DND-41 (cell line): ENCODE data around the gene CREB3L1.
A peak's percentile ranks its signal among the peaks of the same experiment; 100 is the strongest.

ENCODE experiments used
- ATAC-seq: fragments of 200-7000 bp; cut with Tn5 transposase; 3 replicates; pipeline ENCODE4 v1.9.1; 2021; ENCODE audit warnings: low read depth; ENCODE audit not compliant: insufficient read depth
- DNase-seq: peaks from one replicate; pipeline ENCODE4 v3.0.0-alpha.2; 2020
- H2AFZ ChIP-seq: 2 replicates; pipeline ENCODE4 v1.6.0; 2012; ENCODE audit warnings: low read depth, low read length
- H3K27ac ChIP-seq: 2 replicates; pipeline ENCODE4 v1.5.1; 2012; ENCODE audit warnings: low read length, inconsistent platforms
- H3K27me3 ChIP-seq: fragments of 200-600 bp; sonication (generic); 2 replicates; pipeline ENCODE4 v1.6.0; 2012; ENCODE audit warnings: low read length, mild to moderate bottlenecking, inconsistent platforms; ENCODE audit not compliant: insufficient read depth, poor library complexity
- H3K36me3 ChIP-seq: 2 replicates; pipeline ENCODE4 v1.5.1; 2012; ENCODE audit warnings: low read length, inconsistent platforms; ENCODE audit not compliant: insufficient read depth
- H3K4me1 ChIP-seq: 2 replicates; pipeline ENCODE4 v1.5.1; 2012; ENCODE audit warnings: mild to moderate bottlenecking, low read length; ENCODE audit not compliant: insufficient read depth
- H3K4me2 ChIP-seq: 2 replicates; pipeline ENCODE4 v1.6.0; 2012; ENCODE audit warnings: mild to moderate bottlenecking, moderate library complexity, low read length, inconsistent platforms; ENCODE audit not compliant: insufficient read depth
- H3K4me3 ChIP-seq, 2 experiments: fragments of 200-600 bp in 1 of 2; shearing (Covaris generic) in 1 of 2; 2 replicates each; pipeline ENCODE4 v1.5.1; 2012 to 2016; ENCODE audit warnings: inconsistent platforms in 2 of 2, low read length in 2 of 2, mild to moderate bottlenecking in 2 of 2, low read depth in 1 of 2, moderate library complexity in 1 of 2
- H3K79me2 ChIP-seq: 2 replicates; pipeline ENCODE4 v1.6.0; 2012; ENCODE audit warnings: low read length, inconsistent platforms; ENCODE audit not compliant: insufficient read depth
- H3K9ac ChIP-seq: 2 replicates; pipeline ENCODE4 v1.6.0; 2012; ENCODE audit warnings: low read depth, mild to moderate bottlenecking, inconsistent platforms, low read length, moderate library complexity
- H3K9me3 ChIP-seq: 2 replicates; pipeline ENCODE4 v1.5.1; 2012; ENCODE audit warnings: low read length, moderate library complexity, mild to moderate bottlenecking, inconsistent platforms; ENCODE audit not compliant: insufficient read depth, severe bottlenecking
- H4K20me1 ChIP-seq: 2 replicates; pipeline ENCODE4 v1.6.0; 2012; ENCODE audit warnings: low read length; ENCODE audit not compliant: insufficient read depth
- CTCF ChIP-seq: IDR thresholded peaks from 2 replicates; pipeline ENCODE4 v1.5.1; 2012; ENCODE audit warnings: borderline replicate concordance, low read length, moderate library complexity, mild to moderate bottlenecking; ENCODE audit not compliant: poor library complexity, severe bottlenecking; ENCODE audit errors: extremely low read depth
- EZH2 ChIP-seq: IDR thresholded peaks from 3 replicates; pipeline ENCODE4 v1.6.1; 2012; ENCODE audit warnings: borderline replicate concordance, low read depth, mild to moderate bottlenecking, moderate library complexity, low read length, inconsistent platforms; ENCODE audit not compliant: severe bottlenecking

The CREB3L1 gene

DNA sequence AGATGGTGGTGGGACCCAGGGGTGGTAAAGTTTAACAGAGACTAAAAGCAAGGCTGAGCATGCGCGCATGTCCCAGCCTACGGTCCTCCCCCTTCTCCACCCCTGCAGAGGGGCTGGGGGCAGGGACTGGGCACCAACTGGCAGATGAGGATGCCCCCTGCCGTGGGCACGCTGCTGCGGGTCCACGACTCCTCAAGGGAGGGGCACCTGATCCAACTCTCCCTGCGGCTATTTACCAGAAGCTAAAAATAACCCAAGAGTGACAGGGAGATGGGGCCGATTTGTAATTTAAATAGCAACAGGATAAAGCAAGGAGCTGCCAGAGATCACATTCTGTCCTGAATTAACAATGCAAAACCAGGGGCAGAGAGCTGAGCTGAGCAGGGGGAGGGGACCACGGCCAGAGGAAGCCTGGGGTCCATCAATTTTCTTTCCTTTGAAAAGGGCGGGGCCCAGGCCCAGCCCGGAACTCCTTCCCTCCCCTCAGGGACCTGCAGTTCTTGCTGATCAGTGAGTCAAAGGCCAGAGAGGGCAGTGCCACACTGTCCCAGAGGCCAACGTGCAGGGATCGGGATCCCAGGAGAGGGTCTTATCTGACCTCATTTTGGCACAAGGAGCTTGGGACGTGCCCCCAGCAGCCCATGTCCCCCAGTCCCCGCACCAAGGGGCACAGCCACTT, 61.7 kb downstream of the CREB3L1 start:
- no peak overlapping the region for H3K9ac ChIP-seq
- ATAC-seq (no peak), DNase-seq (no peak)
- peaks cover under 1% of the 10 kb centered on the region; the same call in 1 of the 2 replicates for H4K20me1 ChIP-seq
- H3K4me3 ChIP-seq, result no peak overlapping the region
- no peak for TF ChIP-seq EZH2
- TF ChIP-seq CTCF, result no peak
- H2AFZ ChIP-seq, result no peak overlapping the region
- no peaks in the 10 kb centered on the region for H3K36me3 ChIP-seq
- peaks cover 23% of the 10 kb centered on the region for H3K4me1 ChIP-seq
- H3K27ac ChIP-seq, result no peak overlapping the region
- no peaks in the 10 kb centered on the region for H3K9me3 ChIP-seq
- H3K4me2 ChIP-seq, result no peak overlapping the region
- H3K27me3 ChIP-seq, result peaks cover 15% of the 10 kb centered on the region
- H3K79me2 ChIP-seq, result no peaks in the 10 kb centered on the region

- peaks cover 8% of the 10 kb centered on the region for H3K27me3 ChIP-seq
- no peak overlapping the region for H2AFZ ChIP-seq
- no peak for ATAC-seq
- no peak for DNase-seq
- no peaks in the 10 kb centered on the region for H4K20me1 ChIP-seq
- H3K4me3 ChIP-seq, result no peak overlapping the region
- H3K79me2 ChIP-seq, result no peaks in the 10 kb centered on the region
- H3K36me3 ChIP-seq, result no peaks in the 10 kb centered on the region
- H3K27ac ChIP-seq, result no peak overlapping the region
- H3K4me2 ChIP-seq, result no peak overlapping the region
- H3K9me3 ChIP-seq, result no peaks in the 10 kb centered on the region
- peaks cover 23% of the 10 kb centered on the region for H3K4me1 ChIP-seq
- TF ChIP-seq EZH2, result no peak
- TF ChIP-seq CTCF, result no peak
- no peak overlapping the region for H3K9ac ChIP-seq
Measured at GRCh38 chr11:46339816-46340215, 62.4 kb downstream of the CREB3L1 start.

- DNase-seq, result no peak
- H3K9ac ChIP-seq, result peak overlapping the region; percentile 20
- ATAC-seq, result no peak
- peak overlapping the region; percentile 33; the same call in 1 of the 2 replicates for H3K4me2 ChIP-seq
- TF ChIP-seq CTCF (no peak), EZH2 (no peak)
- H3K79me2 ChIP-seq, result no peaks in the 10 kb centered on the region
- peak overlapping the region; percentile 75 for H2AFZ ChIP-seq
- no peaks in the 10 kb centered on the region for H3K27me3 ChIP-seq
- H3K36me3 ChIP-seq, result no peaks in the 10 kb centered on the region
- no peak overlapping the region for H3K4me3 ChIP-seq
- peak overlapping the region; percentile 72 for H3K27ac ChIP-seq
- peaks cover 27% of the 10 kb centered on the region for H3K4me1 ChIP-seq
- H3K9me3 ChIP-seq, result no peaks in the 10 kb centered on the region
- no peaks in the 10 kb centered on the region for H4K20me1 ChIP-seq
Measured at GRCh38 chr11:46341454-46341853, 64.0 kb downstream of the CREB3L1 start.
